Neural cell (in vitro differentiated cells): ENCODE data around the gene TMEM273. TPM values are rescaled to one million over a fixed set of nuclear protein-coding genes. Genes with fewer than 3 reads are reported as not detected.

Experiments used
- H2AFZ ChIP-seq: fragments of 200-600, 300-800 bp; sonication (generic), shearing (Covaris generic); 2 replicates; pipeline ENCODE4 v1.6.0; 2014; ENCODE audit warnings: low read depth, mild to moderate bottlenecking, antibody characterized with exemption, low read length, moderate library complexity
- H3F3A ChIP-seq: fragments of 200-600 bp; shearing (Covaris generic); 2 replicates; pipeline ENCODE4 v1.6.1; 2016; ENCODE audit warnings: mild to moderate bottlenecking, moderate library complexity, mixed read lengths, antibody characterized with exemption, low read length; ENCODE audit not compliant: insufficient read depth, poor library complexity, severe bottlenecking
- H3K27ac ChIP-seq: fragments of 200-600, 300-800 bp; sonication (generic), shearing (Covaris generic); 2 replicates; pipeline ENCODE4 v1.5.1; 2014; ENCODE audit warnings: mild to moderate bottlenecking, low read length, moderate library complexity
- H3K27me3 ChIP-seq: fragments of 300-800, 200-600 bp; sonication (generic), shearing (Covaris generic); 2 replicates; pipeline ENCODE4 v1.6.0; 2014; ENCODE audit warnings: mild to moderate bottlenecking, low read depth, low read length, moderate library complexity; ENCODE audit not compliant: insufficient read depth
- H3K36me3 ChIP-seq: fragments of 300-800, 200-600 bp; sonication (generic), shearing (Covaris generic); 2 replicates; pipeline ENCODE4 v1.5.1; 2014; ENCODE audit warnings: mild to moderate bottlenecking, antibody characterized with exemption, low read length, moderate library complexity; ENCODE audit not compliant: insufficient read depth
- H3K4me2 ChIP-seq: fragments of 300-800, 200-600 bp; sonication (generic), shearing (Covaris generic); 2 replicates; pipeline ENCODE4 v1.6.0; 2014; ENCODE audit warnings: mild to moderate bottlenecking, low read length
- H3K4me3 ChIP-seq: fragments of 300-800, 200-600 bp; sonication (generic), shearing (Covaris generic); 2 replicates; pipeline ENCODE4 v1.5.1; 2014; ENCODE audit warnings: mild to moderate bottlenecking, low read length, moderate library complexity
- H3K79me2 ChIP-seq: fragments of 200-600 bp; shearing (Covaris generic); replicated peaks from 2 replicates; pipeline ENCODE4 v1.6.0; 2014; ENCODE audit warnings: mild to moderate bottlenecking, low read length, moderate library complexity; ENCODE audit not compliant: insufficient read depth
- H3K9ac ChIP-seq: fragments of 300-800, 200-600 bp; sonication (generic), shearing (Covaris generic); 2 replicates; pipeline ENCODE4 v1.6.1; 2016; ENCODE audit warnings: mild to moderate bottlenecking, low read length, mixed read lengths
- H3K9me2 ChIP-seq: fragments of 200-600 bp; shearing (Covaris generic); 2 replicates; pipeline ENCODE4 v1.6.1; 2016; ENCODE audit warnings: mild to moderate bottlenecking, low read length, mixed read lengths; ENCODE audit not compliant: insufficient read depth
- H3K9me3 ChIP-seq: fragments of 200-600, 300-800 bp; sonication (generic), shearing (Covaris generic); 2 replicates; pipeline ENCODE4 v1.6.1; 2016; ENCODE audit warnings: mild to moderate bottlenecking, mixed run types, low read length, moderate library complexity, mixed read lengths
- H4K20me1 ChIP-seq: fragments of 200-600 bp; shearing (Covaris generic); 2 replicates; pipeline ENCODE4 v1.6.1; 2016; ENCODE audit warnings: mild to moderate bottlenecking, mixed run types; ENCODE audit not compliant: insufficient read depth
- CTCF ChIP-seq: fragments of 450-650 bp; IDR thresholded peaks from 2 replicates; pipeline ENCODE4 v1.5.1; 2014; ENCODE audit warnings: antibody characterized with exemption, mild to moderate bottlenecking, moderate library complexity; ENCODE audit not compliant: poor library complexity, severe bottlenecking
- EP300 ChIP-seq: fragments of 450-650 bp; conservative IDR thresholded peaks from 2 replicates; pipeline ENCODE4 v1.6.1; 2014; ENCODE audit warnings: antibody characterized with exemption, mild to moderate bottlenecking, moderate library complexity; ENCODE audit not compliant: poor library complexity, severe bottlenecking
- EZH2 ChIP-seq: fragments of 200-600, 300-800 bp; shearing (Covaris generic), sonication (generic); IDR thresholded peaks from 2 replicates; pipeline ENCODE4 v1.6.1; 2014; ENCODE audit warnings: antibody characterized with exemption, low read length, borderline replicate concordance, mild to moderate bottlenecking; ENCODE audit not compliant: insufficient read depth, poor library complexity, severe bottlenecking
- MXI1 ChIP-seq: fragments of 450-650 bp; conservative IDR thresholded peaks from 2 replicates; pipeline ENCODE4 v1.6.1; 2014; ENCODE audit warnings: antibody characterized with exemption, mild to moderate bottlenecking; ENCODE audit not compliant: poor library complexity, severe bottlenecking
- POLR2AphosphoS5 ChIP-seq: IDR thresholded peaks from 2 replicates; pipeline ENCODE4 v1.6.1; 2012
- RAD21 ChIP-seq: fragments of 450-650 bp; conservative IDR thresholded peaks from 2 replicates; pipeline ENCODE4 v1.6.1; 2014; ENCODE audit warnings: antibody characterized with exemption, mild to moderate bottlenecking, moderate library complexity
- REST ChIP-seq: IDR thresholded peaks from 2 replicates; pipeline ENCODE4 v1.6.1; 2012; ENCODE audit warnings: borderline replicate concordance
- SMC3 ChIP-seq: fragments of 450-650 bp; conservative IDR thresholded peaks from 2 replicates; pipeline ENCODE4 v1.6.1; 2014; ENCODE audit warnings: antibody characterized with exemption, mild to moderate bottlenecking, moderate library complexity; ENCODE audit not compliant: poor library complexity
- TAF1 ChIP-seq: IDR thresholded peaks from 2 replicates; pipeline ENCODE4 v1.6.1; 2012; ENCODE audit warnings: low read depth
- polyA plus RNA-seq: library from polyadenylated mRNA; depleted of rRNA; stranded (reverse); fragments of >200 nt; gene quantifications from 2 replicates; pipeline ENCODE4 v1.2.3, GENCODE V29; 2014

TMEM273 gene
- polyA plus RNA-seq, 1 donor from 2014 or later: not detected

- no peaks in the 10 kb centered on the region for H3K27me3 ChIP-seq
- no peaks in the 10 kb centered on the region for H3K36me3 ChIP-seq
- TF ChIP-seq TAF1 (no peak), SMC3 (no peak), RAD21 (no peak), MXI1 (no peak), REST (no peak), EZH2 (no peak), POLR2AphosphoS5 (no peak), CTCF (no peak), EP300 (no peak)
- no peak overlapping the region for H3K4me2 ChIP-seq
- no peaks in the 10 kb centered on the region for H3K79me2 ChIP-seq
- no peak overlapping the region for H3K9ac ChIP-seq
- H4K20me1 ChIP-seq: no peaks in the 10 kb centered on the region
- H3F3A ChIP-seq: no peaks in the 10 kb centered on the region
- no peak overlapping the region for H2AFZ ChIP-seq
- H3K9me2 ChIP-seq: no peaks in the 10 kb centered on the region
- H3K4me3 ChIP-seq: no peak overlapping the region
- no peaks in the 10 kb centered on the region for H3K9me3 ChIP-seq
- H3K27ac ChIP-seq: no peak overlapping the region
Measured at GRCh38 chr10:49178489-49179471, 9.4 kb downstream of the TMEM273 start.

- Histone ChIP-seq H3K9me3 (no peaks in the 10 kb centered on the region), H3K4me2 (no peak overlapping the region), H3F3A (no peaks in the 10 kb centered on the region), H3K79me2 (no peaks in the 10 kb centered on the region), H3K36me3 (no peaks in the 10 kb centered on the region), H3K9ac (no peak overlapping the region), H3K9me2 (no peaks in the 10 kb centered on the region), H3K27me3 (no peaks in the 10 kb centered on the region), H4K20me1 (no peaks in the 10 kb centered on the region), H2AFZ (no peak overlapping the region), H3K27ac (no peak overlapping the region), H3K4me3 (no peak overlapping the region)
- TF ChIP-seq REST: no peak
- TF ChIP-seq MXI1: no peak
- no peak for TF ChIP-seq CTCF
- no peak for TF ChIP-seq RAD21
- TF ChIP-seq EP300: no peak
- no peak for TF ChIP-seq TAF1
- TF ChIP-seq POLR2AphosphoS5: no peak
- TF ChIP-seq EZH2: no peak
- TF ChIP-seq SMC3: no peak
Measured at GRCh38 chr10:49177391-49178355, 10.5 kb downstream of the TMEM273 start.
